HuH-7.5 (cell line): ENCODE measurements around the gene SEC61A1.
A peak's percentile ranks its signal among the peaks of the same experiment; 100 is the strongest.

ENCODE experiments used
- DNase-seq: peaks from one replicate; pipeline ENCODE4 v3.0.0; 2011; ENCODE audit warnings: low spot score

Gene SEC61A1

DNA sequence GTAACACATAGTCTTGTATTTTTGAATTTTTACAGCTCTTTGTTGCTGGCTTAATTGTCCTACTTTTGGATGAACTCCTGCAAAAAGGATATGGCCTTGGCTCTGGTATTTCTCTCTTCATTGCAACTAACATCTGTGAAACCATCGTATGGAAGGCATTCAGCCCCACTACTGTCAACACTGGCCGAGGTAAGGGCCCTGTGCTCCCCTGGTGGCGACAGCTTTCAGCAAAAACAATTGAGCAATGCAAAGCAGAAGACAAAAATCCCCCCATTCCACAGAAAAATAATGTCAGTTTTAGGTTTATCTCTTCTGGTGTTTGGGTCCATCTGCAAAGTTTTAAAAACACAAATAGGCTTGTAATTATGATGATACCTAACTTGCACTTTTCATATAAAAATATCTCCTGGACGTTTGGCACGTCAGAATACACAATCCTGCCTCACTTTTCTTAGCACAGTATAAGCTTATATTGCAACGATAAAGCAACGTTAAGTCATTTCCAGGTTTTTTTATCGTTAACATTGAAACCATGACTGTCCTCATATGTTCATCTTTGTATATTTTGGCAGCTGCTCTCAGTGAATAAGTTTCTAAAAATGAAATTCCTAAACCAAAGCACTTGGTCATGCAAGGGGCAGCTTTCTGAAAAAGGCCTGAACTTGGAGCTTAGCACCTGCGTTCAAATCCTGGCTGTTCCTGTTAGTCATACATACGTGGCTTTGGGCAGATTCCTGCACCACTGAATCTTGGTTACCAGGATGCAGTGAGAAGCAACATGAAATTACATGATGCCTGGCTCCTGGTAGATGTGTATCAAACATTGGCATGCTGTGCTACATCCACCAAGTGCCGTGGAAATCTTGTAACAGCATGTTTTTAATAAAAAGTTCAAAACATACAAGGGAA lies 8.5 kb downstream of the SEC61A1 start:
- DNase-seq: no peak

DNA sequence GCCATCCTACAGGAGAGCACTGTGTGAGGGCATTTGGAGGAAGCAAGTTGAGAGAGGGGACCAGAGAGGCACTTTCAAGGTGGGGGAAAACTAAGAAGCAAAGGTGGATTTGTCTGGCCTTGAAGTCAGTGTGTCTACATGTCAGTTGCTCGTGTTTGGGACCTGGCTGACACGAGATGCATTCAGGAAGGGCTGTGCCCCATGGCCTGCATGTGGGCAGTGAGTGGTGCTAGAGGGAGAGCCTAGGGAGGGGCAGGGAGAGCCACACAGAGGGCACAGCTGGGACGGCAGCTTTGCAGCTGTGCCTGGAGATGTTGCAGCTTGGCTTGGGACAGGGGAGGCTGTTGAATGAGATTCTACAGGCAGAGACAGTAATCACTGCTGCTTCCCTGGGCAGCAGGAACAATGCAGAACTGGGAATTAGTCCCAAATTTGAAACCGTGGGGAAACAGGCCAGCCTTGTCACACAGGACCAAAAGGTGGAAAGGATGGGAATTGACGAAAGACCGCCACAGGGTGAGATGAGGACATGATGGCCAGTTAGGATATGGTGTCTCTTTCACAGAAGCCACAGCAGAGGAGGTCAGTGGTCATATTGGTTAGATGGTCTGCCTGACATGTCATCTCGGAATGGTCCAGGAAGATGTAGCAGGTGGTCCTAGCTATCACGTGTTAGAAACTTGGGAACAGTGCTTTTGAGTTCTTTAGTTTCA lies 10.0 kb downstream of the SEC61A1 start:
- no peak for DNase-seq

DNA sequence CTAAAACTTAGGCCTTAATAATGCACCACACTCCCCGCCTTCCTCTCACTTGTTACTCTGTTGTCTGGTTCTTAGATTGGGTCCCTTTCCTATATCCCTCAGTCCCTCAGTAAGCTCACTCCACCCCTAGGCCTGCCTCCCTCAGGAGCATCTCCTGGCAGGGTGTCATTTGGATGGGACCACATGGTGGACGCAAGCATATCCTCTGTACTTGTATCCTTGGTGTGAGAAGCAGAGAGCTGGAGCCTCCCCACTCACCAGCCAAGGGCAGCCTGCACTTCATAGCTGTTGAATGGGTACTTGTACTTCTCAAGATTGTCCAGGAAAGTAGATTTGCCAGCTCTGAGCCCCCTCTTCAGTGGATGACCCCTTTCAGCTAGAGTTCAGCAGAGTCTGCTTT lies 11.6 kb downstream of the SEC61A1 start:
- no peak for DNase-seq

DNA sequence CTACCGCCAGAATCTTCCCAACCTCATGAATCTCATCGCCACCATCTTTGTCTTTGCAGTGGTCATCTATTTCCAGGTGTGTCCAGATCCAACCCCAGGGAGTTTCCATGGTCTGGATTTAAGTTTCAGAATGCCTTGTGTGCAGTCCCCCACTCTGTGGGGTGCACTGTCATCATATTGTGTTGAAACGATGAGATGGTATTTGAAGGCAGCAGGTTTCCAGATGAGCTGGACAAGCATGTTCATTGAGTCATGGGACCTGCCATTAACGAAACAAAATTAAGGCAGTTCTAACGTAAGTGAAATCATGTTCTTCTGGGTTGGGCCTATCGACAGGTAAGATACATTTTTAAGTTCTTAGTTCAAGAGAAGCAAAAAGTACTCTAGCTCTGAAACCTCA lies 12.7 kb downstream of the SEC61A1 start:
- DNase-seq: no peak

DNA sequence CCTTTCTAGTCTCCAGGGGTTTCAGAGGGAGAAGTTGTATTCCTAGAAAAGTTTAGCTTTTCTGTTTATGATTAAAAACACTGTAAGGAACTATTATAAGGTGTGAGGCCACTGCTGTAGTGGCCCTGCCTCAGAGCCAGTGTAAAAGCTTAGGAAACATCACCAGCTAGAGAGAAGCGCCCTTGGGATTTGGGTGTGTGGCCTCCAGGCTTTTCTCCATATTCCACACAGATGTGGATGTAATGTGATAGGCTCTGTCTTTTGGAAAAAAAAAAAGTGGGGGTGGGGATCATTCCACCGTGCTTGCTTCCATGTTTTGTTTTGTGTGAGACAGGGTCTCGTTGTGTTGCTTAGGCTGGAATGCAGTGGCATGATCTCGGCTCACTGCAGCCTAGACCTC lies 13.9 kb downstream of the SEC61A1 start:
- DNase-seq: no peak

DNA sequence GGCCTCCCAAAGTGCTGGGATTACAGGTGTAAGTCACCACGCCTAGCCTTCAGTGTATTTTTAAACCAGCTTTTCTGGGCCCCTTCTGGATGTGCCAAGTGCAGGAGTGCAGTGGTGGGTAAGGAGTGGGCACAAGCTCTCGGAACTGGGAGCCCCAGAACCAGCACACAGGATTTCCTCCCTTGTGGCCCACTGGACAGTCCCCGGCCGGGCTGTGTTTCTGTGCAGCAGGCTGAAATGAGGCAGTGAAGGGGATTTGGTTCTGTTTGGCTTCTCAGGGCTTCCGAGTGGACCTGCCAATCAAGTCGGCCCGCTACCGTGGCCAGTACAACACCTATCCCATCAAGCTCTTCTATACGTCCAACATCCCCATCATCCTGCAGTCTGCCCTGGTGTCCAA lies 14.4 kb downstream of the SEC61A1 start:
- DNase-seq: no peak

DNA sequence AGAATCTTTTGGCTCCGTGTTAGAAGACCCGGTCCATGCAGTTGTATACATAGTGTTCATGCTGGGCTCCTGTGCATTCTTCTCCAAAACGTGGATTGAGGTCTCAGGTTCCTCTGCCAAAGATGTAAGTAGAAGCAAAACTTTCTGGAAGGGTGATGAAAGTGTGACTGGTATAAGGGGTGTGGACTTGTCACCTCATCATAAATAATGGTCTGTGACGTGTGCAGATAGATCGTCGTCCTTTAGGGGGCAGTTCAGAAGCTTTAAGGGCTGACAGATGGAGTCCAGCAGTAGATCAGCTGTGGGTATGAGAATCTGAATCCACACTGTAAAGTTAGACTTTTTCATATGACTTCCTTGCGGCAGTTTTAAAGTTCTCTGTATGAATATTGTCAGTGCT lies 15.3 kb downstream of the SEC61A1 start:
- no peak for DNase-seq

DNA sequence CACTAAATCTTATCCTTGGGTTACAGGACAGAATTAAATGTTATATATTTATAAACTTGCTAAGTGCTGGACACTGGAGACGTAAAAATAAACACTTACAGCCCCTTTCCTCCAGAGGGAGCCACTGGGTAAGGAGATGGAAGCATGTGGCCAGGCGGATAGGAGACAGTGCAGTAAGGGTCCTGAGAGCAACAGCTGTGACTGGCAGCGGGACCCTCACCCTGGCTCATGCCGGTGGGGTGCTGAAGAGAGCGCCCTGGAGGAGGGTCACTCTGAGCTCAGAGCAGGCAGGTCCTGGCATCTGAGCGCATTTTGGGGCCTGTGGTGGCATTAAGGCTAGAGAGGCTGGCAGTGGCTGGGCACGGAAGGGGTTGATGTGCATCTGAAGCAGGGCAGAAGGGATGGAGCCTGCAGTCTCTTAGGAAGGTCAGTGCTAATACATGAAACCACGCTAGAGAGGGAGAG lies 16.0 kb downstream of the SEC61A1 start:
- DNase-seq: peak; percentile 68

DNA sequence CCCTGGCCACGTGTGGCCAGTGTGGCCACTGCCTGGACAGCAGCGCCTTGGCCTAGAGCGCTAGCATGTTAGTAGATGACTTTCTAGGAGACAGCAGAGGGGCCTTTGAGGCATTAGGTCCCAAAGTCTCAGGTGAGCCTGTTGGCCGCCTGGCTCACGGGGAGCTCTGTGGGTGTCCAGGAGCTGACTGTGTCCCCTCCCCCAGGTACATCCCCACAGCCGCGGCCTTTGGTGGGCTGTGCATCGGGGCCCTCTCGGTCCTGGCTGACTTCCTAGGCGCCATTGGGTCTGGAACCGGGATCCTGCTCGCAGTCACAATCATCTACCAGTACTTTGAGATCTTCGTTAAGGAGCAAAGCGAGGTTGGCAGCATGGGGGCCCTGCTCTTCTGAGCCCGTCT lies 17.0 kb downstream of the SEC61A1 start:
- DNase-seq: no peak

DNA sequence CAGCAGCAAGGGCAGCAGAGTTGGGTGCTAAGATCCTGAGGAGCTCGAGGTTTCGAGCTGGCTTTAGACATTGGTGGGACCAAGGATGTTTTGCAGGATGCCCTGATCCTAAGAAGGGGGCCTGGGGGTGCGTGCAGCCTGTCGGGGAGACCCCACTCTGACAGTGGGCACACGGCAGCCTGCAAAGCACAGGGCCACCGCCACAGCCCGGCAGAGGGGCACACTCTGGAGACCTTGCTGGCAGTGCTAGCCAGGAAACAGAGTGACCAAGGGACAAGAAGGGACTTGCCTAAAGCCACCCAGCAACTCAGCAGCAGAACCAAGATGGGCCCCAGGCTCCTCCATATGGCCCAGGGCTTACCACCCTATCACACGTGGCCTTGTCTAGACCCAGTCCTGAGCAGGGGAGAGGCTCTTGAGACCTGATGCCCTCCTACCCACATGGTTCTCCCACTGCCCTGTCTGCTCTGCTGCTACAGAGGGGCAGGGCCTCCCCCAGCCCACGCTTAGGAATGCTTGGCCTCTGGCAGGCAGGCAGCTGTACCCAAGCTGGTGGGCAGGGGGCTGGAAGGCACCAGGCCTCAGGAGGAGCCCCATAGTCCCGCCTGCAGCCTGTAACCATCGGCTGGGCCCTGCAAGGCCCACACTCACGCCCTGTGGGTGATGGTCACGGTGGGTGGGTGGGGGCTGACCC lies 18.8 kb downstream of the SEC61A1 start:
- no peak for DNase-seq

DNA sequence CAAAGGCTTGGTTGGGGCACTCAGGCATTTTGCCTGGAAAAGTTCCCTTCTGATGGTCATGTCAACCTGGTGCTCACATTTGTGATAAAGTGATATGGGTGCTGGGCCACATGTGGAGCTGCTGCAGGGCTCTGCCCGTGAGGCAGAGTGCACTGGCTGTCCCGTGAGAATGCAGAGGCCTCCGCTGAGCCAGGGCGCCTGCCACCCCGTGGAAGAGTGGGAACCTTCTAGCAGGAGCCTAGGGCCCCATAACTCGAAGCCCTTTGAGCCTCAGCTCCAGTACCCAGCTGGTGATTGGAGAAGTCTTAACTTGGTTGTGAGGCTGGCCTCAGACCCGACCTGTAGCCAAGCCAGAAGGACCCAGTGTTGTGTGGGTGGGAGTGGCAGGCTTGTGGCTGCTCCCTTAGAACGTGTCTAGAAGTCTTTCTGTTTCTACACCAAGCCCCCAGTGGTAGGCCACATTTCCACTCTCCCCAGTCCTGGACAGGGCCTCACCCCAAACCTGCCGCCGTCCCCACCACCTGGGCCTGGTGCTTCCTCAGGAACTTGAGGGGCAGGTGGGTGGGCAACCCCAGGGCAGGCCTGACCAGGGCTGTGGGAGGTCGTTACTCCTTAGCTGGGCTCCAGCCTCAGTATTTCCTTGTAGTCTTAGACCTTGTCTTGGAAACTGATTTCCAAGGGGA lies 19.7 kb downstream of the SEC61A1 start:
- DNase-seq: no peak

DNA sequence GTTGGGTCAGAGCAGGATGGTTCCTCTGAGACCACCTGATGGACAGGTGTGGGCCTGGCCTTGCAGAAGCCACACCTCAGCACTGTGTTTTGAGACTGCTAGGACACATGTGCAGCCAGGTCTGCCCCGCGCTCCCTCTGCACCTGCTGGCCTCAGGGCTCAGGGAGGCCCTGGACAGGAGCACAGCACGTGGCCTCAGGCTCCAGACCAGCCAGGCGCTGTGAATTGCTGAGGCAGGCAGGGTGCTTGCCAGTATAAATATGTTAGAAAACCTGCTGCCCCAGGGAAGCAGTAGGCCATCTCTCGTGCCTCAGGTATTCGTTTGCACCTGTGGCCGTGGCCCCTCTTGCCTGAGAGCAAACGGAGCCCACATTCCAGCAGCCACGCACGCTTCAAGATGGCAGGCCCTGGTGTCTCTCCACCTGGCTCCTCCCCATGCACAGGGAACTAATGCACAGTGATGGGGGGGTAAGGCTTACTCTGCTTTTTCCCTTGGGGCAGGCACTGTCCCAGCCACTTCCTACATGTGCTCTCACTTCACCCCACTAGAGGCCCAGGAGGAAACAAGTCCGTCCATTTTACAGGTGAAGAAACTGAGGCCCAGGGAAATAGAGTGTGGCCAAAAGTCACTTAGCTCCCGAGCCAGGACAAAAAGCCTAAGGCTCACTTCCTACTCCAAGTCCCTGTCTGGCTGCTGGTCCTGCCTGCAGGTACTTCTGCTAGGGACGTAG lies 20.4 kb downstream of the SEC61A1 start:
- DNase-seq: no peak

DNA sequence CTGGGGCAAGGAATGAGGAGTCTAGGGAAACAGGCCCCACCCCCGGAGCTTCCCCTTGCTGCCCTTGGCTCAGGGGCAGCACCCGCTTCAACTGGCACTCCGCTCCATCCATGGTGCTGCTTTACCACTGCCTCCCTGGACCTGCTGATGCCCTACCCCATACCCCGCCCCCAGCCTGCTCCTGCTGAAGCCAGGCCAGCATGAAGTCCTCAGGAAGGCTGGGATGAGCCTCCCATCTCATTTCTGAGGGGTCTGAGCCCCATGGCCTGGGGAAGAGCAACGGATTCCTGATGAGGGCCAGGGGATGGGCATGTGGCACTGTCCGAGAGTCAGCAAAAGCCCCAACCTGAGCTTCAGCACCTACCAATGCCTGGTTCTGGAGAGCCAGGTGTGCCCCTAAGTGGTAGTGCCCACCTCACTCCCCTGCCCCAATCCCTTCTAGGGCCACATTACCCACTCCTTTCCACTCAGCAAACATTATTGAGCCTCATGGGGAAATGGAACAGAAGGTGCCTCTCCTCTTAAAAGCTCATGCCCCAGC lies 21.0 kb downstream of the SEC61A1 start:
- DNase-seq: no peak

DNA sequence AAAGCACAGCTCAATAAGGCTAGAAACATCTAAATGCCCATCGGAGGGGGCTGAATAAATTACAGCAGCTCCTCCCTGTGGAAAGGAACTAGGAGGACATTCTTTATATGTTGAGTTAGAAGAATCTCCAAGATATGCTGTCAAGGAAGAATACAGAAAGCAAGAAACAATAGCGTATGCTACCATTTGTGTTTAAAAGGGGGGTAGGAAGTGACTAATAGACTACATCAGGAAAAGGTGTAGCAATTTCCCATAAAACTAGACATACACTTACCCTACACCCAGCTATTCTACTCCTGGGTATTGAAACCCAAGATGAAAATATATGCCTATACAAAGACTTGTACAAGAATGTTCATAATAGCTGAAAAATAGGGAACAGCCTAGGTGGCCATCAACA lies 21.6 kb downstream of the SEC61A1 start:
- no peak for DNase-seq

DNA sequence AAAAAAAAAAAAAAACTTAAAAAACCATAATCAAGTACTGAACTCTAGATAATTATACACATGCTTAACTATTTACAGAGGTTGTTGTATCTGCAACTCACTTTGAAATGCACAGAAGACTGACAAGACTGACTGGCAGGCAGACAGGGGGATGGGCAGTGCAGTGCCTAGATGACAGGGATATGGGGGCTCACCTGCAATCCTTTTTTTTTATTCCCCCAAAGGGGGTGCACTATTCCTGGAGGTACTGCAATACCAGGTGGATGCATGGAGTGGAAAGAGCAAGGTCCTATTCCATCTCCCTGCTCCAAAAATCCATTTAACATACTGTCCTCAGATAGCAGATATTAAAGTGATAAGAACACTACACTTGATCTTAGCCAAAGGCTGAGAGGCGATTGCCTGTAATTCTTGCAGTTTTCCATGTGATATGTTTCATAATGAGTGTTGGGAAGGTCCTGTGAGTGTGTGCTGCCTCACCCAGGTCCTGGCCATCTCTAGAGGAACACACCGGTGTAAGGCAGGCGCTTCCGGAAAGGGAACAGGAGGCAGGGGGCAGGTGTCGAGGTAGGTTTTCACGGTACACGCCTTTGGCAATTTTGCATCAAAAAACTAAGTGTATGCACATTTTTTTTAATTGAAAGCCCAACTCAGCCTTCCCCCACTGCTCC lies 22.7 kb downstream of the SEC61A1 start:
- no peak for DNase-seq

DNA sequence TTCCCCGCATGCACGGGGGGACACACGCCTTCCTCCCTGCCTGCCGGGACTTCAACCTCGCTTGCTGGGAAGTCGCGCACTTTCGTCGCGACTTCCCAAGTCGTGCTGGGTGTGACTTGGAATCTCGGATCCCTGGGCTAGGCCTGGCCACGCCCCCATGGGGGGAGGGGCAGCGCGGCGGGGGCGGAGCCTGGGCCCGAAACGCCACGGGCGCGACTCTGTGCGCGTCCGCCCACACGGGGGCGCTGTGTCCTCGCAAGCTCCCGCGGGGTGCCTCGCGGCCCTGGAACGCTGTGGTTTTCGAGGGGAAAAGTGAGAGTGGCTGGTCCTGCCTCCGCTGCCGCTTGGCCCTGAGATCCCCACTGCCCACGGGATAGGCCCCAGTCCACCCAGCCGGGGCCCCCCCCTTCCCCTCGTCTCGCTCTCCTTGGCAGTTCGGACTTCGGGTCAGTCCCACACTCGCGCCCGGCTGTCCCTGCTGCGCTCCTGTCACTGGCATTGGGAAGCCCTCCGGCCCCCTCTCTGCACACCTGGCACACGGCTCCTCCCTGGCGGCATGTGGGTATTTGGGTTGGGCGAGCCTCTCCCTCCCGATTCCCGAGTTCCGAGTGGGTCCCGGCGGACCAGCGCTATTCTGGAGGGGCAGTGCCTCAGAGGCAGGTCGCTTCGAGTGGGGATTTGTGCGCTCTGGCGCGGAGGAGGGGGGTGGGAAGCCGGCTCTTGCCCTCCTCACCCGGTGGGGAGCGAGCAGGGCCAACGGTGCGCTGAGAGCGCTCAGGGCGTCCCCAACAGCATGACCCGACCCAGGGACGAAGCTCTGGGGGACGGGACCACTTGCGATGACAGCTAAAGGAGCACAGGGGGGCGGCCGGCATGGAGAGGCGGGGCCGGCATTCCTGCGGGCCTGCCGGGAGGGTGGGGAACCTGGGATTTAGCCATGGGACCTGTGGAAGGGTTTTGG lies 23.6 kb downstream of the SEC61A1 start:
- no peak for DNase-seq

DNA sequence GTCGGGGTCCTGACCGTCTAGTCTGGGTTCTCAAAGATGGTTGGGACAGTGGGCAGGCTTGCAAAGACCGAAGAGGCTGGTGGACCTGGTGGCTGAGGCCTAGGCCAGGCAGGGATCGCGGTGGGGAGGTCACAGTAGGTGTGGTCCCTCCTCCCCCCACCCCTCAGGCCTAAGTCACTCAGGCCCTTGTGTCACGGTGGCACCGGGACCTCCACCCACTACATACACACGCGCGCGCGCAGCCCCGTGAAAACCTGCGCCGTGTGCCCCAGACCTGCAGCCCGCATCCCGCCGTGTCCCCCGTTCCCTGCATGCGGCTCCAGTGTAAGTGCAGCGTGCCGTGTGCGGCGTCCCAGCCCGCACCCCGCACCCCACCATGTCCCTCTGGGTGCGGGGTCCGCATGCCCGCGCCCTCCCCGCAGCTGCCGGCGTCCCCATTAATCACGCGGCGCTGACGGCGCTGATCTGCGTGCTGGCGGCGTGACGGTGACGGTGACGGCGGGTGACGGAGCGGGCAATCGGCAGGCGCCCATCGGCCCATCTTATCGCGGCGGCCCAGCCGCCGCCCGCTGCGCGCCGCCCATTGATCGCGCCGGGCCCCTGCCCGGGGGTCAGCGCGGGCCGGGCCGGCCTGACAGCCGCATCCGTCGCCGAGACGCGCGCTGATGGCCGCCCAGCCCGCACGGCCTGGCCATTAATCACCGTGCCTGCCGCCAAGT lies 24.4 kb downstream of the SEC61A1 start:
- DNase-seq: no peak

DNA sequence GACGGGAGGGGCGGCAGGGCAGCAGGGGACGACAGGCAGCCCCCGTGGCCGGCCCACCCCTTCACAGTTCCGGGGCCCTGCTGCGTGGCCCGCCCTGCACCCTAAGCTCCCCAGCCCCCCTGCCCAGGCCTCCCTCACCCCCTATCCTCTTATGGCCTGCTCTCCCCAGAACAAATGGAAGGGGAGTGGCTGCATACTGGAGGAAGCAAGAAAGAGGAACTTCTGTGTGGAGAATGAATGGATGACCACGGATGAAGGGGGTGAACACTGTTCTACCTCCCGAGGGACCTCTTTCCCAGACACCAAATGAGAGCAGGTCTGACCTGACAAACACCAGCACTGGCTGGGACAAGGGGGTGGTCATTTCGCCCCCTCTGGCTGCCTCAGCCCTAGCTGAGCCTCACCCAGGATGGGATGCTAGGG lies 25.0 kb downstream of the SEC61A1 start:
- no peak for DNase-seq

DNA sequence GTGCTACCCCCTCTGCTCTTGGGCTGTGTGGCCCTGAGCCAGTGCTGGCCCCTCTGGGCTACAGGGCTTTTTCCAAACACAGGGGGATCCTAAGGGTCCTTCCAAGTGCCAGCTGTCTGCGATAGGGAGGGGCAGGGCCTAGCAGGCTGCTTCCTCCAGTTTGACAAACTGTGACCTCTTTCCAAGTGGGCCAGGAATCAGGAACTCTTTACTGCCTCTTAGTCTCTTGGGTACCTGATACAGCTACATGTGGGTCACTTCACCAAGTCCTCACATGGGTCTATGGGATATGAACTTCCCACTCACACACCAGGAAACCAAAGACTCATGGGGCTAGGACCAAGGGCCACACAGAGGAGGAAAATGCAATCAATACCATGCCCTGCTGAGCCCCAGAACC lies 25.4 kb downstream of the SEC61A1 start:
- no peak for DNase-seq
